Neural cell (in vitro differentiated cells): Measurements from ENCODE around the gene ZSCAN2.

Experiments
- CTCF ChIP-seq: fragments of 450-650 bp; IDR thresholded peaks from 2 replicates; pipeline ENCODE4 v1.5.1; 2014; ENCODE audit warnings: antibody characterized with exemption, mild to moderate bottlenecking, moderate library complexity; ENCODE audit not compliant: poor library complexity, severe bottlenecking
- EZH2 ChIP-seq: fragments of 200-600, 300-800 bp; shearing (Covaris generic), sonication (generic); IDR thresholded peaks from 2 replicates; pipeline ENCODE4 v1.6.1; 2014; ENCODE audit warnings: antibody characterized with exemption, low read length, borderline replicate concordance, mild to moderate bottlenecking; ENCODE audit not compliant: insufficient read depth, poor library complexity, severe bottlenecking
- POLR2AphosphoS5 ChIP-seq: IDR thresholded peaks from 2 replicates; pipeline ENCODE4 v1.6.1; 2012
- SMC3 ChIP-seq: fragments of 450-650 bp; conservative IDR thresholded peaks from 2 replicates; pipeline ENCODE4 v1.6.1; 2014; ENCODE audit warnings: antibody characterized with exemption, mild to moderate bottlenecking, moderate library complexity; ENCODE audit not compliant: poor library complexity

GRCh38 chr15:84649706-84650105 lies 48.9 kb downstream of the ZSCAN2 start:
- TF ChIP-seq CTCF = no peak
- no peak for TF ChIP-seq EZH2
- no peak for TF ChIP-seq POLR2AphosphoS5
- TF ChIP-seq SMC3 = no peak
